ENCODE measurements around the gene CRADD. TPM values are rescaled to one million over a fixed set of nuclear protein-coding genes. Genes with fewer than 3 reads are reported as not detected.
"Not testable (repeated sequence)": the region's sequence is repeated elsewhere in the genome, so short reads cannot be mapped to it uniquely, and the experiment has no call there.

CRADD gene
- polyA plus RNA-seq, 1 of the 3 experiments (the other 2 are of a cell fraction), result 13.6 TPM

DNA sequence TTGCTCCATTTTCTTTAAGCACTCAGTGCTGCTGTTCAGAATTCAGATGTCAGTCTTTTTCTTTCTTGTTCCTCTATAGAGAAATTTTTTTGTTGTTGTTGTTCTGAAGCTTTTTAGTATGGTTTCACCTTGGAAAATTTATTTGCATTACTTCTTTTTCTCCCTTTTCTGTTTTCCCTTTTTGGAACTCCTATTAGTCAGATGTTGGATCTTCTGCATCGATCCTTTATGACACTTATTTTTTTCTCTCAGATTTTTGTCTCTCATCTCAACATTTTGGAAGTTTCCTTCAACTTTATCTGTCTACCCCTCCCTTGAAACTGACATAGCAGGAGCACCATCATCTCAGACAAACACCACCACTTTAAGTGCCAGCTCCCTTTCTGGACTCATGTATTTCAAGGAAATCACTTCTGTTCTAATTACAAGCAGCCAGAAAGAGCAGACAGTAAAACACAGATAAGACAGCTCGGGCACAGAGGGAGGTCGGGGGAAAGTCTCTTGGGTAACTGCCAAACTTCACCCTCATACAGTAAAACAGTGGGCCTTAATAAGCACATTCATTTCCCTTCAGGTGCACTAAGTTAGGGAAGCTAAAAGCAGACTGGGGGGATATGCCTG lies 248.5 kb downstream of the CRADD start:
- Histone ChIP-seq H3K4me3 (ENCODE audit: low read depth in 2 of 2, low read length in 1 of 2) (no peak overlapping the region), H3K9me2 (no peaks in the 10 kb centered on the region), H2AFZ (ENCODE audit: low read depth) (no peak overlapping the region), H3K27me3 (ENCODE audit: insufficient read depth) (no peaks in the 10 kb centered on the region), H3K4me2 (no peak overlapping the region), H3K36me3 (replicated peaks in 1 of 2; ENCODE audit: control insufficient read depth in 1 of 2, insufficient read depth in 2 of 2, low read length in 1 of 2) (no peaks in the 10 kb centered on the region), H3K27ac (ENCODE audit: low read depth in 2 of 2, low read length in 1 of 2) (no peak overlapping the region), H3F3A (replicated peaks; ENCODE audit: insufficient read depth) (no peaks in the 10 kb centered on the region), H3K9ac (no peak overlapping the region), H3K4me1 (ENCODE audit: control insufficient read depth in 1 of 2, insufficient read depth in 2 of 2, low read depth in 1 of 2, low read length in 1 of 2) (no peaks in the 10 kb centered on the region), H3K9me3 (no peaks in the 10 kb centered on the region; the same call in 1 of the 2 replicates), H4K20me1 (ENCODE audit: insufficient read depth) (no peaks in the 10 kb centered on the region), H3K79me2 (ENCODE audit: insufficient read depth) (no peaks in the 10 kb centered on the region)
- WGBS (ENCODE audit: low lambda C conversion rate), result 26% methylated on average over 3 of the region's 3 CpGs
- no peak for DNase-seq
- POLR2A ChIA-PET, result no interaction called here
- CTCF ChIA-PET, result interaction anchor here (1.2 kb wide), 1 partner anchor 176 kb away, joined by 3 read pairs; no protein-coding TSS in a partner anchor
- TF ChIP-seq POLR2AphosphoS5 (IDR thresholded peaks at IDR 0.05; ENCODE audit: low read depth, low read length), result no peak
- TF ChIP-seq CHD2 (IDR thresholded peaks at IDR 0.05; ENCODE audit: low read length, partially characterized antibody), result no peak
- no peak for TF ChIP-seq JUND (IDR thresholded peaks at IDR 0.05)
- TF ChIP-seq GABPA (IDR thresholded peaks at IDR 0.05; ENCODE audit: low read depth), result no peak

DNA sequence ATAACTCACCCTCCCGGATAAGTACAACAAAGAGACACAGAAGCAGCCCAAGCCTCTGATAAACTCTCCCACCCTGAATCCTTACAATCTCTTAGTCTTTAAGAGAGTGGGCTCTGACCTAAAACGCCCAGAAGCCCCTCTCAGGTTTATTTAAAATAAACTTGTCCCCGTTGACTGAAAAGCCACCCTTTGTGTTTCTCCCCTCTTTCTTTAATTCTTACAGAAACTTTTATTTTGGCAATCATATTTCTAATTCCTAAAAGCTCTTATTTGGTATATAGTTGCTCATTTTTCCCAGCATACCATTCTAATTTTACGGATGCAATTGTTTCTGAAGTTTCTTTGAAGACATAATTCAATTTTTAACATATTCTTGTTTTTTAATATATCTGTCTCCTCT lies 249.1 kb downstream of the CRADD start:
- no peaks in the 10 kb centered on the region for H4K20me1 ChIP-seq (ENCODE audit: insufficient read depth)
- ChIA-PET POLR2A (no interaction called here), CTCF (interaction anchor here (1.2 kb wide), 1 partner anchor 176 kb away, joined by 3 read pairs; no protein-coding TSS in a partner anchor)
- no peaks in the 10 kb centered on the region for H3K79me2 ChIP-seq (ENCODE audit: insufficient read depth)
- WGBS (ENCODE audit: low lambda C conversion rate), result 36% methylated on average over 3 of the region's 4 CpGs
- no peaks in the 10 kb centered on the region for H3K4me1 ChIP-seq (ENCODE audit: control insufficient read depth in 1 of 2, insufficient read depth in 2 of 2, low read depth in 1 of 2, low read length in 1 of 2)
- H3K27me3 ChIP-seq (ENCODE audit: insufficient read depth), result no peaks in the 10 kb centered on the region
- H3K27ac ChIP-seq (ENCODE audit: low read depth in 2 of 2, low read length in 1 of 2), result no peak overlapping the region
- H3K4me3 ChIP-seq (ENCODE audit: low read depth in 2 of 2, low read length in 1 of 2), result no peak overlapping the region
- no peak overlapping the region for H3K9ac ChIP-seq
- no peaks in the 10 kb centered on the region for H3K9me2 ChIP-seq
- no peaks in the 10 kb centered on the region for H3K36me3 ChIP-seq (replicated peaks in 1 of 2; ENCODE audit: control insufficient read depth in 1 of 2, insufficient read depth in 2 of 2, low read length in 1 of 2)
- H3K4me2 ChIP-seq, result no peak overlapping the region
- no peak for TF ChIP-seq TCF12 (IDR thresholded peaks at IDR 0.05)
- TF ChIP-seq EZH2phosphoT487 (IDR thresholded peaks at IDR 0.05; ENCODE audit: borderline replicate concordance, low read depth), result no peak
- TF ChIP-seq FOXJ3 (CRISPR knock-in tag; IDR thresholded peaks at IDR 0.05), result no peak
- no peak for TF ChIP-seq FOXM1 (IDR thresholded peaks at IDR 0.05; ENCODE audit: low read depth)
- no peak for TF ChIP-seq ELF1 (IDR thresholded peaks at IDR 0.05)
- DNase-seq, result no peak
- no peak overlapping the region for H2AFZ ChIP-seq (ENCODE audit: low read depth)
- no peaks in the 10 kb centered on the region; the same call in 1 of the 2 replicates for H3K9me3 ChIP-seq
- H3F3A ChIP-seq (replicated peaks; ENCODE audit: insufficient read depth), result no peaks in the 10 kb centered on the region

DNA sequence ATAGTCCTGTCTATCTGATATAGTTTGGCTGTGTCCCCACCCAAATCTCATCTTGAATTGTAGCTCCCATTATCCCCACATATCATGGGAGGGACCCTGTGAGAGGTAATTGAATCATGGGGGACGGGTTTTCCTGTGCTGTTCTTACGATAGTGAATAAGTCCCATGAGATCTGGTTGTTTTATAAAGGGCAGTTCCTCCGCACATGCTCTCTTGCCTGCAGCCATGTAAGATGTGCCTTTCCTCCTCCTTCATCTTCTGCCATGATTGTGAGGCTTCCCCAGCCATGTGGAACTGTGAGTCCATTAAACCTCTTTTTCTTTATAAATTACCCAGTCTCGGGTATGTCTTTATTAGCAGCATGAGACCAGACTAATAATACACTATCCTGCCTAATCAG lies 251.9 kb downstream of the CRADD start:
- H3K79me2 ChIP-seq (ENCODE audit: insufficient read depth); H3K36me3 ChIP-seq (replicated peaks in 1 of 2; ENCODE audit: control insufficient read depth in 1 of 2, insufficient read depth in 2 of 2, low read length in 1 of 2); H3F3A ChIP-seq (replicated peaks; ENCODE audit: insufficient read depth); H2AFZ ChIP-seq (ENCODE audit: low read depth); H3K4me1 ChIP-seq (ENCODE audit: control insufficient read depth in 1 of 2, insufficient read depth in 2 of 2, low read depth in 1 of 2, low read length in 1 of 2); POLR2A ChIA-PET; H3K4me3 ChIP-seq (ENCODE audit: low read depth in 2 of 2, low read length in 1 of 2); DNase-seq; H3K9me3 ChIP-seq; H4K20me1 ChIP-seq (ENCODE audit: insufficient read depth); CTCF ChIA-PET; H3K4me2 ChIP-seq; H3K9ac ChIP-seq; H3K27ac ChIP-seq (ENCODE audit: low read depth in 2 of 2, low read length in 1 of 2); H3K27me3 ChIP-seq (ENCODE audit: insufficient read depth); H3K9me2 ChIP-seq: not testable (repeated sequence)
- WGBS (ENCODE audit: low lambda C conversion rate), result 68% methylated on average over 4 of the region's 4 CpGs
